Gastrocnemius medialis (tissue), 4 donors: ENCODE data around the gene AFAP1L2. TPM values are rescaled to one million over a fixed set of nuclear protein-coding genes. Genes with fewer than 3 reads are reported as not detected.

Experiments
- ATAC-seq, 2 donors: fragments of 150-250 bp; one replicate each; pipeline ENCODE4 v1.9.1; 2016
- DNase-seq, 2 donors: peaks; one replicate each; pipeline ENCODE4 v3.0.0-alpha.2; 2019
- H3K27ac ChIP-seq, 4 donors: fragments of 200-600 bp; sonication (generic); 1 replicate in 1 of 4; 2 replicates in 3 of 4; pipeline ENCODE4 v1.5.1; 2016 to 2018; ENCODE audit warnings: mild to moderate bottlenecking in 2 of 4, moderate library complexity in 1 of 4
- H3K27me3 ChIP-seq, 3 donors: fragments of 200-600 bp; sonication (generic) in 2 of 3; 1 replicate in 1 of 3; 2 replicates in 2 of 3; pipeline versions ENCODE4 v1.5.1 to v1.6.0; 2016 to 2019; ENCODE audit warnings: mild to moderate bottlenecking in 1 of 3, moderate library complexity in 1 of 3
- H3K36me3 ChIP-seq, 2 donors: fragments of 200-600 bp; sonication (generic) in 1 of 2; one replicate each; pipeline ENCODE4 v1.5.1; 2017 to 2018
- H3K4me1 ChIP-seq, 2 donors: fragments of 200-600 bp; sonication (generic) in 1 of 2; one replicate each; pipeline ENCODE4 v1.5.1; 2016 to 2017; ENCODE audit warnings: mild to moderate bottlenecking in 2 of 2
- H3K4me3 ChIP-seq, 4 donors: fragments of 200-600 bp; sonication (generic) in 3 of 4; 1 replicate in 1 of 4; 2 replicates in 3 of 4; pipeline ENCODE4 v1.5.1; 2016 to 2019; ENCODE audit warnings: mild to moderate bottlenecking in 2 of 4
- H3K9me3 ChIP-seq, 3 donors: fragments of 200-600 bp; sonication (generic) in 2 of 3; 1 replicate in 1 of 3; 2 replicates in 2 of 3; pipeline ENCODE4 v1.5.1; 2016 to 2019
- CTCF ChIP-seq, 5 experiments: fragments of 450-650 bp in 3 of 5; fragments of 200-600 bp in 2 of 5; sonication (generic) in 2 of 5; IDR thresholded peaks in 4 of 5; conservative IDR thresholded peaks in 1 of 5; 1 replicate in 4 of 5; 2 replicates in 1 of 5; pipeline ENCODE4 v1.5.1; 2016 to 2019; ENCODE audit warnings: antibody characterized with exemption in 5 of 5, mild to moderate bottlenecking in 3 of 5, moderate library complexity in 3 of 5
- POLR2A ChIP-seq, 2 donors: fragments of 450-650 bp; IDR thresholded peaks; one replicate each; pipeline ENCODE4 v1.6.1; 2017; ENCODE audit warnings: antibody characterized with exemption in 2 of 2, mild to moderate bottlenecking in 2 of 2, moderate library complexity in 2 of 2
- in situ Hi-C, 4 donors: fragments of 200-750 bp; cut with MboI; loops; one replicate each; pipeline versions ENCODE4 v1.15.0 to v1.8.0; 2017; ENCODE audit warnings: low sequenced_read_pairs in 4 of 4
- intact Hi-C: fragments of 100-400 bp; cut with DNase I; formaldehyde crosslinking; loops from one replicate; pipeline ENCODE4 v1.15.1; 2023; ENCODE audit warnings: low total_unique reads
- total RNA-seq, 4 donors: library from RNA; depleted of rRNA; stranded (reverse); fragments of >200 nt; gene quantifications; one replicate each; pipeline versions ENCODE4 v1.1.0 to v1.2.3, GENCODE V29; 2016

AFAP1L2 gene
- total RNA-seq, 4 donors from 2014 or later: 1.3 to 3.5 (median 2.1) TPM

DNA sequence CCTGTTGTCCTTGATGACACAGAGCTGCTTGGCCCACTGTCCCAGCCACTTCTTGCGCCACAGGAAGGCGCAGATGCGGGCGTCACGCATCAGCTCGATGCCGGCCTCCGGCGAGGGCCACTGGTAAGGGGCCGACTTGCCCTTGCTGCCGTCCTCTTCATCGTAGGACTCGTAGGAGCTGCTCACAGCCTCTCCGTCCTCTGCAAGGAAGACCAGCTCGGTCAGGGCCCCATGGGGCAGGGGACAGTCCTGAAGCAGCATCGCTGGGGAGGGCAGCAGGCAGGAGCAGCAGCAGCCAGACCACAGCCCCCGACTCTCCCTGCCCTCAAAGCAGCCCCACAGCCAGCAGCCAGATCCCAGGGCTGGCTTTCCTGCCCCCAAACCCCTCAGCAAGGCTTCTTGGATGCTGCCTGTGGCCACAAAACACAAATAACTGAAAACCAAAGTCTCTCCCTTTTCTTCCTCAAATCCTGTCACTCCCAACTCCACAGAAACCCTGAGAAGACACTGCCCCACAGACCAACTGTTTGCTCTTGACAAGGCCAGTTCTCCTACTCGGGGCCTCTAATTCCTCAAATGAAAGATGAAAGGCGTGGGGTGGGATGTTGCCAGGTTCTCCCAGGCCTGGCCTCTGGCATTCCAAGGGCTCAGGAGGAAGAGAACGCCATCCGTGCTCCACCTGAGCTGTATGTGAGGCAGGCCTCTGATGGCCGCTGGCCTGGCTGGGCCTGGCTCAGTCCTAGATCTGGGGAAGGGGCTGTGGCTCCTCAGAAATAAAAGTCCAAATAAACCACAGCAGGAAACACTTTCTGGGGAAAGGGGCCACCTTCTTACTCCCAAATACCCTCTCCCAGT, 88.5 kb downstream of the AFAP1L2 start:
- intact Hi-C loops (no loop called here), in situ Hi-C loops (loop anchor here in 2 of 4 donors (25.0 kb wide), 4 partner anchors 247 to 822 kb away; partner anchors contain the start of gene FHIP2A (in 1 of the 2))
- H3K27ac ChIP-seq: no peak overlapping the region
- H3K4me1 ChIP-seq: no peaks in the 10 kb centered on the region
- H3K36me3 ChIP-seq: no peaks in the 10 kb centered on the region
- H3K4me3 ChIP-seq: no peak overlapping the region
- no peaks in the 10 kb centered on the region for H3K27me3 ChIP-seq
- ATAC-seq (no peak), DNase-seq (no peak)
- TF ChIP-seq POLR2A (IDR thresholded peaks at IDR 0.05): no peak
- no peak for TF ChIP-seq CTCF (IDR thresholded peaks at IDR 0.05 in 4 of 5, conservative IDR thresholded peaks at IDR 0.05 in 1 of 5)
- H3K9me3 ChIP-seq: no peaks in the 10 kb centered on the region

GRCh38 chr10:114313866-114314265, 90.4 kb downstream of the AFAP1L2 start:
- Histone ChIP-seq H3K4me3 (no peak overlapping the region), H3K4me1 (peaks cover 0 to under 1% of the 10 kb centered on the region in 2 donors), H3K36me3 (no peaks in the 10 kb centered on the region), H3K27ac (no peak overlapping the region), H3K9me3 (no peaks in the 10 kb centered on the region), H3K27me3 (no peaks in the 10 kb centered on the region)
- no peak for ATAC-seq
- in situ Hi-C loops (loop anchor here in 2 of 4 donors (25.0 kb wide), 4 partner anchors 248 to 823 kb away; partner anchors contain the start of gene FHIP2A (in 1 of the 2)), intact Hi-C loops (no loop called here)
- no peak for DNase-seq
- TF ChIP-seq POLR2A (IDR thresholded peaks at IDR 0.05) (no peak), CTCF (IDR thresholded peaks at IDR 0.05 in 4 of 5, conservative IDR thresholded peaks at IDR 0.05 in 1 of 5) (no peak)

DNA sequence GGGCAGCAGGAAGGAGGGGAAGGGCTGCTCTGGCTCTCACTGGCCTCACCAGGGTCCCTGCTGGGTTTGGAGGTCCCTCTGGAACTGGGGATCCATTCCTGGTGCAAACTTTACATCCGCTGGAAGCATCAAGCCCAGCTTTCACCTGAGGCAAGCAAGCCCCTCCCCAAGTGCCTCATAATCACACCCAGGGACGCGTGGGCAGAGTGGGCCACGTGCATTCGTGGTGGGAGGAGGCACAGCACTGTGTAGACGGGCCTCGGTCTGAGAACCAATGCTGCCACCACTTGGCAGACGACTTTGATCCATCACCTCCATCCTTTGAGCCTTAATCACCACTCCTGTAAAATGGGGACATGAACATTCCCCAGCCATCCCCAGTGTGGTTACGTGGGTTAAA, 91.2 kb downstream of the AFAP1L2 start:
- DNase-seq (no peak), ATAC-seq (no peak)
- in situ Hi-C loops (loop anchor here in 2 of 4 donors (25.0 kb wide), 4 partner anchors 249 to 824 kb away; partner anchors contain the start of gene FHIP2A (in 1 of the 2)), intact Hi-C loops (no loop called here)
- no peaks in the 10 kb centered on the region for H3K36me3 ChIP-seq
- H3K4me3 ChIP-seq: no peak overlapping the region
- H3K27me3 ChIP-seq: no peaks in the 10 kb centered on the region
- peaks cover 5% of the 10 kb centered on the region in 2 donors for H3K4me1 ChIP-seq
- H3K27ac ChIP-seq: no peak overlapping the region
- H3K9me3 ChIP-seq: no peaks in the 10 kb centered on the region
- TF ChIP-seq CTCF (IDR thresholded peaks at IDR 0.05 in 4 of 5, conservative IDR thresholded peaks at IDR 0.05 in 1 of 5): no peak
- TF ChIP-seq POLR2A (IDR thresholded peaks at IDR 0.05): no peak

DNA sequence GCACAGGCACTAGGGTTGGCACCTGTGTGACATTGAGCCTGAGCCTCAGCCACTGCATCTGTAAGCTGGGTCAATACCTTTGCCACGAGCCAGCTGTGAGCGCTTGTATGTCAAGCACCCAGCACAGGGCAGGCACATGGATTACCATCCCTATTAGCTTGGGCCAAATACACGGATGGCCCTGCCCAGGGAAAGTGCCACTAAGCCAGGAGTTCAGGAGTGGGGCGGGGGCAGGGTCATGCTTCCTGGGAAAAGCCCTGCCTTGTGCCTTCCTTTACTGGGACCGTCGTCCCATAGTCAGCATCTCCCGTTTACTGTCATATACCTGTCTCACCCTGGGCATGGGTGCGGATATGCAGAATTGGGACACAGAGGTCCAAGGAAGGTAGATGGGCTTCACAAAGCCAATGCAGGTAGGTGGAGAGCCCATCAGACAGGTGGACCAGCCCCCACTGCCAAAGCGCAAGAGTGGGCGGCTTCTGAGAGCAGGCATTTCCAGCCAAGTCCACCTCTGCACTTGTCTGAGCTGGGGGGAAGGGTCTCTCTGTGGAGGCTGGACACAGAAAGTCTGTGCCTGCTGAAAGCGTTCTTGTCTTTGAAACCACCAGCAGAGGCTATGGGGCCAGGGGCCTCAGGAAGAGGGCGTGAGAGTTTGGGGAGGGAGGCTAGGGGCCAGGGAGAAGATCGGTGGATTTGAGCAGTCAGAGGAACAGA, 92.6 kb downstream of the AFAP1L2 start:
- intact Hi-C loops: no loop called here
- Histone ChIP-seq H3K4me1 (peaks cover 5% of the 10 kb centered on the region in 2 donors), H3K27me3 (no peaks in the 10 kb centered on the region), H3K9me3 (no peaks in the 10 kb centered on the region), H3K27ac (no peak overlapping the region), H3K36me3 (no peaks in the 10 kb centered on the region), H3K4me3 (no peak overlapping the region)
- ATAC-seq (no peak), DNase-seq (no peak)
- in situ Hi-C loops: loop anchor here in 2 of 4 donors (25.0 kb wide), 4 partner anchors 251 to 826 kb away; partner anchors contain the start of gene FHIP2A (in 1 of the 2)
- TF ChIP-seq CTCF (IDR thresholded peaks at IDR 0.05 in 4 of 5, conservative IDR thresholded peaks at IDR 0.05 in 1 of 5): no peak
- TF ChIP-seq POLR2A (IDR thresholded peaks at IDR 0.05): no peak
